Measurements from ENCODE around the gene TEAD4.

The TEAD4 gene

GRCh38 chr12:3042826-3043225 is 83.6 kb downstream of the TEAD4 start:
- no peaks in the 10 kb centered on the region for H3K27me3 ChIP-seq (replicated peaks; ENCODE audit: control insufficient read depth, insufficient read depth, low read length)
- TF ChIP-seq CTCF (IDR thresholded peaks at IDR 0.05; ENCODE audit: insufficient read depth, low read length, poor library complexity, severe bottlenecking), result no peak
- H3K4me3 ChIP-seq (replicated peaks; ENCODE audit: low read depth, low read length), result no peak overlapping the region
- H3K36me3 ChIP-seq (ENCODE audit: control insufficient read depth, insufficient read depth, low read length), result no peaks in the 10 kb centered on the region
- no peak for DNase-seq (ENCODE audit: extremely low read depth, insufficient read length)

GRCh38 chr12:3043406-3043805 is 84.2 kb downstream of the TEAD4 start:
- TF ChIP-seq CTCF (IDR thresholded peaks at IDR 0.05; ENCODE audit: insufficient read depth, low read length, poor library complexity, severe bottlenecking), result no peak
- H3K27me3 ChIP-seq (replicated peaks; ENCODE audit: control insufficient read depth, insufficient read depth, low read length), result no peaks in the 10 kb centered on the region
- H3K4me3 ChIP-seq (replicated peaks; ENCODE audit: low read depth, low read length), result no peak overlapping the region
- no peak for DNase-seq (ENCODE audit: extremely low read depth, insufficient read length)
- H3K36me3 ChIP-seq (ENCODE audit: control insufficient read depth, insufficient read depth, low read length), result no peaks in the 10 kb centered on the region

- Histone ChIP-seq H3K4me3 (replicated peaks; ENCODE audit: low read depth, low read length) (no peak overlapping the region), H3K36me3 (ENCODE audit: control insufficient read depth, insufficient read depth, low read length) (no peaks in the 10 kb centered on the region), H3K27me3 (replicated peaks; ENCODE audit: control insufficient read depth, insufficient read depth, low read length) (no peaks in the 10 kb centered on the region)
- no peak for DNase-seq (ENCODE audit: extremely low read depth, insufficient read length)
- no peak for TF ChIP-seq CTCF (IDR thresholded peaks at IDR 0.05; ENCODE audit: insufficient read depth, low read length, poor library complexity, severe bottlenecking)
These were observed 85.0 kb downstream of the TEAD4 start for GRCh38 chr12:3044141-3044630.

GRCh38 chr12:3045494-3045893 is 86.3 kb downstream of the TEAD4 start:
- Histone ChIP-seq H3K4me3 (replicated peaks; ENCODE audit: low read depth, low read length) (no peak overlapping the region), H3K27me3 (replicated peaks; ENCODE audit: control insufficient read depth, insufficient read depth, low read length) (no peaks in the 10 kb centered on the region; the same call in 1 of the 2 replicates), H3K36me3 (ENCODE audit: control insufficient read depth, insufficient read depth, low read length) (no peaks in the 10 kb centered on the region)
- no peak for TF ChIP-seq CTCF (IDR thresholded peaks at IDR 0.05; ENCODE audit: insufficient read depth, low read length, poor library complexity, severe bottlenecking)
- no peak for DNase-seq (ENCODE audit: extremely low read depth, insufficient read length)

- H3K4me3 ChIP-seq (replicated peaks; ENCODE audit: low read depth, low read length), result no peak overlapping the region
- H3K27me3 ChIP-seq (replicated peaks; ENCODE audit: control insufficient read depth, insufficient read depth, low read length), result no peaks in the 10 kb centered on the region; the same call in 1 of the 2 replicates
- no peak for DNase-seq (ENCODE audit: extremely low read depth, insufficient read length)
- H3K36me3 ChIP-seq (ENCODE audit: control insufficient read depth, insufficient read depth, low read length), result no peaks in the 10 kb centered on the region
- no peak for TF ChIP-seq CTCF (IDR thresholded peaks at IDR 0.05; ENCODE audit: insufficient read depth, low read length, poor library complexity, severe bottlenecking)
These were observed 86.8 kb downstream of the TEAD4 start for GRCh38 chr12:3045989-3046388.

Measured in GM06990 (cell line).